HG02981 (cell line): ENCODE results near the gene DTNBP1.

Experiments
- ATAC-seq: cut with Tn5 transposase; IDR thresholded peaks from one replicate; pipeline ENCODE4 v1.9.1; 2021; ENCODE audit warnings: mild to moderate bottlenecking, moderate library complexity; ENCODE audit not compliant: unreplicated experiment

The DTNBP1 gene

GRCh38 chr6:15626878-15627674 lies 35.8 kb downstream of the DTNBP1 start:
- no peak for ATAC-seq

- no peak for ATAC-seq
Measured at GRCh38 chr6:15626160-15626559, 36.7 kb downstream of the DTNBP1 start.

GRCh38 chr6:15623276-15624116 lies 39.3 kb downstream of the DTNBP1 start:
- ATAC-seq = no peak

- ATAC-seq = no peak
Measured at GRCh38 chr6:15622045-15622740, 40.6 kb downstream of the DTNBP1 start.

- peak; percentile 91 for ATAC-seq
Measured at GRCh38 chr6:15621203-15622044, 41.4 kb downstream of the DTNBP1 start.

- no peak for ATAC-seq
Measured at GRCh38 chr6:15620611-15621010, 42.2 kb downstream of the DTNBP1 start.

- no peak for ATAC-seq
Measured at GRCh38 chr6:15619330-15619729, 43.5 kb downstream of the DTNBP1 start.

- ATAC-seq = no peak
Measured at GRCh38 chr6:15618685-15619084, 44.1 kb downstream of the DTNBP1 start.

GRCh38 chr6:15616261-15616660 lies 46.6 kb downstream of the DTNBP1 start:
- ATAC-seq = no peak

- ATAC-seq = no peak
Measured at GRCh38 chr6:15615802-15616201, 47.0 kb downstream of the DTNBP1 start.

GRCh38 chr6:15614277-15614676 lies 48.6 kb downstream of the DTNBP1 start:
- ATAC-seq = no peak

- no peak for ATAC-seq
Measured at GRCh38 chr6:15608396-15608795, 54.4 kb downstream of the DTNBP1 start.

GRCh38 chr6:15607603-15608002 lies 55.2 kb downstream of the DTNBP1 start:
- ATAC-seq = no peak

GRCh38 chr6:15606347-15606746 lies 56.5 kb downstream of the DTNBP1 start:
- ATAC-seq = no peak

- ATAC-seq = no peak
Measured at GRCh38 chr6:15604843-15605242, 58.0 kb downstream of the DTNBP1 start.

- ATAC-seq = no peak
Measured at GRCh38 chr6:15602154-15602553, 60.7 kb downstream of the DTNBP1 start.

- no peak for ATAC-seq
Measured at GRCh38 chr6:15598273-15598798, 64.5 kb downstream of the DTNBP1 start.

GRCh38 chr6:15596186-15596896 lies 66.5 kb downstream of the DTNBP1 start:
- no peak for ATAC-seq

- ATAC-seq = no peak
Measured at GRCh38 chr6:15595461-15596173, 67.2 kb downstream of the DTNBP1 start.
